AG08395 (cell line): ENCODE measurements around the gene NPSR1.
"Not testable (repeated sequence)": the region's sequence is repeated elsewhere in the genome, so short reads cannot be mapped to it uniquely, and the experiment has no call there.

ENCODE experiments used
- DNase-seq: peaks from one replicate; pipeline ENCODE4 v3.0.0; 2012; ENCODE audit warnings: mixed read lengths, low spot score

NPSR1 gene

DNA sequence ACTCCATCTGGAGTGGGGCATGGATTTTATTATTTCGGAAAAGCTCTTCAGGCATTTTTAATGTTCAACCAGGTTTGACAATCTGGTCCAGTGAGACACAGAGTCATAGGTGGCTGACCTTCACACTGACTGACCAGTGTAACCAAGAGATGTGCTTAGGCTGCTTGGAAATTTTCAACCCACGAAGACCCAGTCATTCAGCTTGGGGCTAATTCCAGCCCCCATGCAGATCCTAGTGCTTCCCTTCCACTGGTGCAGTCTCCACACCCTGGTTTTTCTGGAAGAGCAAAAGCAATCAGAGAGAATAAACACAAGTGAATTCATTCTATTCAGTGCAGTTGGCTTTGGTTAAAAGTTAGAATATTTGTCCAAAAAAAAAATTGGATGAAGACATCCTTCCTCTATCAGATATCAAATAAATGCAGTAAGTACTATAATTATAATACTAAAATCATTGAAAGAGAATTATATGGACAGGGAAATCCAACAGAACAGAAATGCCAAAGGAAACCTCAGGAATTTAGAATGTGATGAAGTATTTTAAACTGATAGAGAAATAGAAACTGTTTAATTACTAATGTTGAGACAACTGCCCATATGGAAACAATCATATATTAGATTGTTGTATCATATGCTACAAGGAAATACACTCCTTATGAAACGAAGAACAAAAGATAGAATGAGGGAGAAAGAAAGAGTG, 178.0 kb downstream of the NPSR1 start:
- DNase-seq, result no peak

DNA sequence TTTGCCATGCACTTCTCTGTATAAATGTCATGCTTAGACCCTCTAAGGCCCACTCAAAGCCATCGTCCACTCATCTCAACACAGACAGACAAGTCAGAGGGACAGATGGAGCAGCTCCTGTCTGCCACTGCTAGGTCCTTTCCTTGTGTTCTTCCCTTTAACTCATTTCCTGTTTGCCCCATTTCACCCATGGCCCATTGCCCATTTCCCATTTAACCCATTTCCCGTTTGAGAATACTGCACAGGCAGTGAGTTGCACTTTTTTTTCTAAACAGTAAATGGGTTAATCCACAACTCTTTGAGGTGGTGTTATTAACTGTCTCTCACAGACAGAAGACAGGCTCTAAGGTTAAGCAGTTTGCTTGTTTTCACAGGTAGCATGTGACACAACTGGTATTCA, 179.3 kb downstream of the NPSR1 start:
- no peak for DNase-seq

DNA sequence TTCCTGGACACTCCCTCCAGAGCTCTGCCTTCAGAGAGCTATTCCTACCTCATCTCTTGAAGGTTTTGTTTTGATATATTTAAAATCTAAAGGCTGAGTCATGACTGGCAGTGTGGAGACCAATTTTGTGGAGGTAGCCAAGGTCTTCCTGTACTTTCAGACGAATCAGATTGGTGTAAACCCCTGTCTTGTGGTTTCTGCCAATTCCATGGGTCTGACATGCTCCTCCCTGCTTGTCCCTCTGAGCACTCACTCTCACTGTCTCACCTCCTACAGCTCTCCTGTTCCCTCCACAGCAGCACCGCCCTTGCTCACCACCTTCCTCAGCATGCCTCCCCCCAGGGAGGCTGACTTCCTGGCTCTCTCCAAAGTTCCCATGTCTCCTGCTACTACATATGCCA, 179.8 kb downstream of the NPSR1 start:
- DNase-seq, result no peak

DNA sequence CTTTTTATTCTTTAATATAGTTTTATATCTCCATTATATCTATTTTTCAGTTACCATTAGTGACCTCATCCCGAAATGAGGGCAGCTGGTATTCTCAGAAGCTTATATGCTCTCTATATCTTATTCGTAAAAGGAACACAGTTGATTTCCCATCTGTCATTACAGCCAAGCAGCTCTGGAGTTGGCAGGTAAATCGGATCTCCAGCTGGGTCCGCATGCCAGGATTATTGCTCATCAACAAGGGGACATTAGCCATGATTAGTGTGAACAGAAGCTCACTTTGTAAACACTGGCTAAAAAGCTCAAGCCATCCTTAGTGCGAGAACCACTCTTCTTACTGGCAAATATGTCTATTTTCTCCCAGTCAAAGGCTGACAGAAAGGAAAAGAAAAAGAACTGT, 180.3 kb downstream of the NPSR1 start:
- no peak for DNase-seq

DNA sequence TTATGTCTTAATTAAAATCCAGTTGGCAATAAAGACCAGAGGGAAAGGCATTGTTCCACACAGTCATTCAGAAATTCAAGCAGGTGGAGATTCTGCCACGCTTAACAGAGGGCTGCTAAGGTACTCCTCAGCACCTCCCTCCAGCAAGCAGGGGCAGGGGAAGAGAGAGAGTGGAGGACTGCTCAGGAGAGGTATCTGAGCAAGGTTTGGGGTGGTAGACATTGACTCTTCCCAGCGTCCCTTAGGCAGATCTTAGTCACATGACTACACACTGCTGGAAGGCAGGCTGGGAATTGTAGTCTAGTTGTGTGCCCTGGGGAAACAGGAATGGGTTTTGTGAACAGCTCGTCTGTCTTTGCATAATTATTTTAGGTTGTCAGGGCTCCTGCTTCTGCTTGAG, 181.6 kb downstream of the NPSR1 start:
- no peak for DNase-seq

DNA sequence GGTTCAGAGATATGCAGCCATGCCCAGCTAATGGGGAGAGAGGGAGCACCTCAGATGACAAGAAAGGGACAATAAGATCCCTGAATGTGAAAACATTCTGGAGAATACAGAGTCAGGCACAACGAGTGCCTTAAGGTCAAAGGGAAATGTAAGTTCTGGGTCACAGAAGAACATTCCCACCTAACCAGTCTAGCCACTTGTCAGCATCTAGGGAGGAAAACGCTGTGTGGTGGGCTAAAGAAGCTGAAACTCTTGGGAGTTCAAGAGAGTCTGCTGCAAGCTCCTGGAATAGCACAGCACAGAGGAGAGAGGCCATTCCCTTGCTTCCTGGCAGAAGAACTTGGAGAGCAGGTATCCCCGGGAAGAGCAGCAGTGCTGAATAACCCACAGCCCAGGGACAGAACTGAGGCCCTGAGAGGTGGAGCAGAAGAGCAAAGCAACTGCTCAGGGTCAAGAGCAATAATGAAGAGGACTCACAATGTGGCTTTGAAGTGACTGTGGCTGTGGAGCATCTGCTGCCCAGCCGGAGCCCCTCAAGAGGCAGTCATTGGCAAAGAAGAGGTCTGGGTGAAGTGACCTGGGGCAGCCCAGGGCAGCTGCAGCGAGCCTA, 182.3 kb downstream of the NPSR1 start:
- DNase-seq, result no peak

DNA sequence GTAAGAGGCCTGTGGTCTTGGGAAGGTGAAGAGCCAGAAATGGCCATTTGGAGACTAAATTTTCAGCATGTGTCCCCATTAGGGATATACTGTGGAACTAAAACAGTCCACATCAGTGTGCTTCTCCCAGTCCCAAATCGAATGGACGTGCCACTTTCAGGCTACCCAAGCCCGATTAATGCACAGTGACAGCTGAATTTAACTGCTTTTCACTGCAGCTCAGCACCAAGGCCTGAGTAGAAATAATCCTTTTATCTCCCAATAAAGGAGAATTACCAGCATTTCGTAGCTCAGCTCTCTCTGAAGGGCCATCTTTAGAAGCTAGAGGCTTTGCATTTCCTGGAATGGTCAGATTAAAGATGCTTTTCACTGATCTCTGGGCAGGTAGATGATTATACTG, 183.3 kb downstream of the NPSR1 start:
- no peak for DNase-seq

DNA sequence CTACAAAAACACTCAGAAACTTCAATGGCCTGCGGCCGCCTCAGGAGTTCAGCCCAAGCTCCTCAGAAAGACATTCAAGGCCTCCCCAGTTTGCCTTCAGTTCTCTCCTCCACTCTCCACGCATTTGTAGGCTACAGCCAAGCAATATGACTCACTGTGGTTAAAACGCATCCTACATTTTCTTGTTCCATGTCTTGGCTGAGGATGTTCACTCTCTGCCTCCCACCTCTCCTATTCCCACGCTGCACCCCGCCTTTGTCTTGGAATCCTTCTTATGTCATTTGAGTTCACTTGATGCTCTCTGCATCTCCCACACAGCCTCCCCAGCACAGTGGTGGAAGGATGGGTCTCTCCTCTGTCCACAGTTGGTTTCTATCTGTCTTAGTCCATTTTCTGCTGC, 184.8 kb downstream of the NPSR1 start:
- DNase-seq, result no peak

DNA sequence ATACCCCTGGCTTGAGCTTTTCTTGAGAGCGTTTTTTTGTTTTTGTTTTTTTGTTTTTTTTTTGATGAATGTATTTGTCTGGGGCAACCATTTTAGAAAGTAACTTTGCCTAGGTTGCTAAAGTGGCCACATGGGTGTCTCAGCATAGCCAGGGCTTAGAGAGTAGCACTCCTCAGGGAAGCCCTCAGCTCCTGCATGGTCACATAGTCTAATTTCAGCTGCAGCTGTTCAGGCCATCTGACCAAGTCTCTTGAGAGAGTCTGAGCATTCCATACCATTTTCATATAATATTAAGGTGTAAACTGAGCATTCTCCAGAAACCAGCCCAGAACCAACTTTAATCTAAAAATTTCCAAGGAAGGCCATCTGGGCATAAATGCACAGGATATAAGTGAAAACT, 186.4 kb downstream of the NPSR1 start:
- no peak for DNase-seq

DNA sequence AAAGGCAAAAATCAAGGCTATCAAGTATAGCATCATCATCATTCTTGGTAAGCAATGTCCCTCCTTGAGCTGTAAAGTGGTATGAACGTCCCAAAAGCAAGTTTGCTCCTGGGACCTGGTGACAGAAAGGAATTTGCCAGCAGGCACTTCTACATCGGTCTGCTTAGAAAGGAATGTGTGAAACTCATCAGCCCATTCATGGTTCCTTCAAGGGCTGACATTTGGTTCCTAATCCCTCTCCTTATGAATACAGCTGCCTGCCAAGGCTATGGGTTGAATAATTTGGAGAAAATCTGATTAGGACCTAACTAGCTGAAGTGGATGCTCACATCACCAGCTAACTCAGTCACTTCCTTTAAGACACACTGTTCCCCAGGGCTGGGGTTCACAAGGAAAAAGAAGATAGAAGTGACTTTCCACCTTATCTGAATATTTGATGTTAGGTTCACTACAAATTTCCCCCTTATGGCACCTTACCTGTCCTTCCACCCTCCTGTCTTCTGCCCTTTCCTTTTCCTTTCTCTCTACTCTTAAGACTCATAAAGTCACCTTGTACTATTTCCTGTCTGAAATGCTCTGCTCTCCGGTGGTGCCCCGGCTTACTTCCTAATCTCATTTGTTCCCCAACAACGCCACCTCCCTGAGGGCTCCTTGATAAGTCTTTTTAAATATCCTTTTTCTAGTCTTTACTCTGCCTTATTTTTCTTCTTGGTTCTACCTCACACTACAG, 187.1 kb downstream of the NPSR1 start:
- DNase-seq, result no peak

DNA sequence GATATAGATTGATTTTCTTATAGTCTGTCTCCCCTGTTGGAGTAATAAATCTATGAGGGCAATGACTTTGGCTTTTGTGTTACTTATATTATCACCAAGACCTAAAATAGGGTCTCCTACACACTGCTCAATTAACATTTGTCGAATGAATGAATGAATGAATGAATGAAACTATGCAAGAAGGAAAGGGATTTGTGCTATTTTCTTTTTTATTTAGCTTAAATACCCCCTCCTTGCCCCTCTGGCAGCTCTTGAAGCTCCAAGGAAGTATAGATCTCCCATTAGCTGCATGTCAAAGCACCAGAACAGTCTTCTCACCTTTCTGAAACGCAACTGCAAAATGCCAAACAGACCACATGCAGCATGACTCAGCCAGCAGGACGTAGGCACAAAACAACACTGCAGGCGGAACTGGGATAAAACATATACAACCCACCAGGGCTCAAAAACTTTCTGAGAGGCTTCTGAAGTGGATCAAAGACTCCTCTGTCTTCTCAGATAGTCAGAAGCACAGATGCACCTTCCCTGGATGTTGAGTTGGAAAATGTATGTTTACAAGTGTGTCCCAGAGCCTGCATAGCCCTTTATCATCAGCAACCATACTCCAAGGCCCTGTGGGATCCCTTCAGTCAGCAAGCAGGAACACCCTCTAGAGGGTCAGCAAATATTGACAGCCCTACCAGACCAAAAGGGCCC, 187.8 kb downstream of the NPSR1 start:
- DNase-seq, result no peak

DNA sequence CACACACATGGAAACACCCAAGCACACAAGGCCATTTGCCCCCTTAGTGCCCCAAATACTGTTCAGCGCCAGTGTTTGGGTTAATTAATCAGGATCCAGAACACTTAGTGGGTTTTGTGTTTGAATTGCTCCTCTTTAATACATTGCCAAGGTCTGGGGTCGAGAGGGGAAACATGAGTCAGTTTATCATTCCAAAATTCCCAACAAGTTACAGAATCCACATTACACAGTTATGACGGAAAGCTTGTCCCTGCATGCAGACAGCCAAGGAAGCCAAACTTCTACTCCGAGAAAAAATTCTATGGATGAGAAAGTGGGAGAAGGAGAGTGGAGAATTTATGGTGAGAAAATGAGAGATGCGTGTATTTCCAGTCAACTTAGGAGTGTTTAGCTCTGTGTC, 189.0 kb downstream of the NPSR1 start:
- DNase-seq, result no peak

DNA sequence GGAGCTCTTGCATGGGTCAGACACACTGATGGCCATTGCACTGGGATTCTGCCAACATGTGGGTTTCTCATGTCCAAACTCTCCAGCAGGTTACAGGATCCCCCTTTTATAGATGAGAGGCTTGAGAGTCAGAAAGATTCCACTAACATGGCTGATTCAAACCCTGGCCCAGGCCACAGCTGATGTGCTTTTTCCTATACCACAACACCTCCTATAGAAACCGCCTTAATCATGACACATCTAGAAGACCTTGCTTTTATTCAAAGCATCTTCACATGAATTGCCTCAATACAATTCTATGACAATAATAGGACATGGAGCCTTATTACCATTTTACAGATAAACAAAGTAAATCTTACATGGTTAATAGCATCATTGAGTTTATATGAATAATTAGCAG, 190.7 kb downstream of the NPSR1 start:
- no peak for DNase-seq

DNA sequence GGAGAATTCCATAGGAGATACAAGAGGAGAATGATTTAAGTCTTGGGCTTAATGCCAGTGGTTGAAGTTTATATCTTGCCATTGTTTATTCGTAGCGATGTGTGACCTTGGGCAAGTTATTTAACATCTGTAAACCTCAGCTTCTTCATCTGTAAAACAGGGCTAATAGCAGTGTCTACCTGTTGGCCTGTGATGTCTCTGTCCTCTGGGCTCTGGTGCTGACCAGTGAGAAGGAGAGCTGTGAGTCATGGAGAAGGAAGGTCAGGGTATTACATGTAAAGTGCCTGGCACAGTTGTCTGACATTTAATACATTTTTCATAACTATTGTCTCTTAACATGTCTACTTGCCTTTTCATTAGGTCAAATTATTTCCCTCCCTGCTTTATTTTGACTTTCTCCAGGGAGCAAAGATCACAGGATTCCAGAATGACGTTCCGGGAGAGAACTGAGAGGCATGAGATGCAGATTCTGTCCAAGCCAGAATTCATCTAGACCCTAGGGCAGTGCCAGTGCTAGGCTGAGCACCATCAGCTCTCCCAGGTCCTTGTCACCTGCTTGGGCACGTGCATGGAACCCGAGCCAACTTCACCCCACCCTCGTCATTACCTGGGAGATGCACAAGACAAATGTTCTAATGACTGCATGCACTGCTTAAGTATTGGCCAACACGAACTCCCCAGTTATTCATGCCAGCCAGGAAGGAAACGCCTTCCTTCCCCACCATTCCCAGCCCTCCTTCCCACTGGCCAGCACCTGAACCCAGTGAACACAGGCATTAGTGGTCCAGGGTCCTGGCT, 191.3 kb downstream of the NPSR1 start:
- DNase-seq, result peak; percentile 15

DNA sequence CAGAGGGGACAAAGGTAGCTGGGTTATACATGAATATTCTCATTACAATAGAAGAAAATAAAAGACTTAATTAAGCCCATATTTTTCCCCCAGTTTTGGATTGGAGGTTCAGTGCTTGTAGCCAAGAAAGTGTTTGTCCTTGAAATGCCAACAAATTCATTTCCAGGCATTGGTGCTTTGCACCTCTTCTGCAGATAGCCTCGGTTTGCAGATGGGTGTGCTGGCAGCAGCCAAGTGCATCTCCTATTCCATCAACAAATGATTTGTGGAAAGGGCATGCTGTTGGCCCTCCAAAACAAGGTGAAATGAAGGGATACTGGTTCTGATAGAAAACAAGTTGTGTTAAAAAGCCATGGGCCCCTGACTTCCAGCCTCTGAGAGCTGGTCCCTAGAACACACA, 192.0 kb downstream of the NPSR1 start:
- DNase-seq, result no peak

DNA sequence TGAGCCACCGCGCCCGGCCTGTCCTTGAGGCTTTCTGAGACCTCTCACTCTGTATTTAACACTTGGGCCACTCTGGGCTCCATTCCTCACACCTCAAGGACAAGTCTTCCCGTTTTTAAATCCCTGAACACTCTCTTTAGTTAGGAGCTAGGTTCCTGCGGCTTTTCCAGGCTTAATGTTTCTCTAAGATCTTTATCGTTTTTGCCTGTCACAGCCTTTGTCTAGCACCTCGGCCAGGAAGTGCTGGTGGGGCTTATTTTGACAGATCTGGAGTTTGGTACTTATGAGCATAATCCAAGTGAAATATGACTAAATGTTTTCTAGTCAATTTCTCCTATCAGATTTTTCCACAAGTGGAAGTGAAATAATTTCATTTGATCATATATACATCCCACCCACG, 192.7 kb downstream of the NPSR1 start:
- no peak for DNase-seq

DNA sequence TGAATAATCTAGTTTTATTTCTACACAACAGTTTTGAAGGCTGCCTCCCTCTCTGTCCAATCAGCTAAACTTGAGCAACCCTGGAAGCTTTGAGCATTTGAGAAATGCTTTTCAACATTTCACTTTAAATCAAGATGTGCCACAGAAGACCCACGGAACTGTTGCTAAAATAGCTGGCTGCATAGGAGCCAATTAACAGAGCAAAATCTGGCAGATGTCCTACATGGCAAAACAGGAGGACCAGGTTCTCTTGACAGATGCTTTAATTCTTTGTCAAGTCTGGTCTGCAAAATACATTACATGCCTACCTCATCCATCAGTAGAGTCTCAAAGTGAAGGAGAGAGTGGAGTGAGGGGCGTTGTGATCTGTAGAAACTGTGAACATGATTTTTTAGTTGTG, 193.4 kb downstream of the NPSR1 start:
- no peak for DNase-seq

DNA sequence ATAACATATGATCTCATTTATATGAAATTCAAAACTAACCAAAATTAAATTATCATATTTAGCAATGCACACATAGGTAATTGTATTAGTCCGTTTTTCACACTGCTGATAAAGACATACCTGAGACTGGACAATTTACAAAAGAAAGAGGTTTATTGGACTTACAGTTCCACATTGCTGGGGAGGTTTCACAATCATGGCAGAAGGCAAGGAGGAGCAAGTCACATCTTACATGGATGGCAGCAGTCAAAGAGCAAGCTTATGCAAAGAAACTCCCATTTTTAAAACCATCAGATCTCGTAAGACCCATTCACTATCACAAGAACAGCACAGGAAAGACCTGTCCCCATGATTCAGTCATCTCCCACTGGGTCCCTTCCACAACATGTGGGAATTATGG, 200.4 kb downstream of the NPSR1 start:
- not testable (repeated sequence) for DNase-seq

DNA sequence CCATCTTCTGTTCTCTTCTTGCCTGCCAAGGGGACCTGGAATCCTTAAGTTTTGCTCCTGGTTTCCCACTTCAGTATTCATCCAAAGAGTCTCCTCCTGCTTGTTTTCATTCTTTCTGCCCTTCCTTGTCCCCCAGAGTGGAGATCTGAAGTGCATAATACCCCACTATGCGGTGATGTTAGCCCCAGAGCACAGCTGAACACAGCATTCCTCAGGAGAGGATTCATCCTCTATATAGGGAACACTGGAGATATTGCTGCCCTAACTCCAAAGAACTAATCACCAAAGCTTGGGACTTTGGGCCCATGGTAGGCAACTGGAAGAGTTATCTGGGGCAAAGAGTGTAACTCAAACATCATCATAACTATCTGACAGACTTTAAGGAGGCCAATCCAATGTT, 201.3 kb downstream of the NPSR1 start:
- not testable (repeated sequence) for DNase-seq

DNA sequence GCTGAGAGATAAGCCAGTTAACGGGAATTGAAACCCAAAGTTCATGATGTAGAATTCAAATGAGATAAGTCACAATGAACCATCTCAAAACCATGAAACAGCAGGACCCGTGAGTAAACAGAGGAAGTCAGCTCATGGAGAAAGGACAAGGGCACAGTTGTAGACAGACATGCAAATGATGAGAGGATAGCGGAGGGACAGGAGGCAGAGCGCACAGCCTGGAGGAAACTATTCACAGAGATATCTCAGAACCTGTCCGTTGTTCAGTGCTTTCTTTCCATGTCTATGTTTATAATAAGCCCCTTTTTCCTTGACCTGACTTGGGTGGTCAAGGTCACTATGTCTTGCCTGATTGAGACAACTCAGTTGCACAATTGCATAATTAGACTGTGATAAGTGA, 208.2 kb downstream of the NPSR1 start:
- not testable (repeated sequence) for DNase-seq

DNA sequence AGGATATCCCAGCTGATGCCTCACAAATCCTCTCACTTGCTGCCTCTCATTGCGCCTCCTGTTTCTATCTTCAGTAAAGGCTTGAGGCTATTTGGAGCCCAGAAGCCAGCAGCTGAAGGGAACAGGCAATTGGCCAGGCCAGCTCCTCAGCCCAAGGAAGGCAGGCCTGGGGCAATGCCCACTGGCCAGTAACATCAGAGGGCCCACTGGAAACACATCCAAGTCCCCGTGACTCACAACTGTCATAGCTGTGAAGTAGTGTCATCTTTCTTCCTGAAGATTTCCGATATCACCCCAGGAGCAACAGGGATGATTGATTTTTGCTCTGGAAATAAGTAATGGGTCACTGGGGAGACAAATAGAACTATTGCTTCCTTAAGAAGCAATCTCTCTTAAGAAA, 209.3 kb downstream of the NPSR1 start:
- not testable (repeated sequence) for DNase-seq

DNA sequence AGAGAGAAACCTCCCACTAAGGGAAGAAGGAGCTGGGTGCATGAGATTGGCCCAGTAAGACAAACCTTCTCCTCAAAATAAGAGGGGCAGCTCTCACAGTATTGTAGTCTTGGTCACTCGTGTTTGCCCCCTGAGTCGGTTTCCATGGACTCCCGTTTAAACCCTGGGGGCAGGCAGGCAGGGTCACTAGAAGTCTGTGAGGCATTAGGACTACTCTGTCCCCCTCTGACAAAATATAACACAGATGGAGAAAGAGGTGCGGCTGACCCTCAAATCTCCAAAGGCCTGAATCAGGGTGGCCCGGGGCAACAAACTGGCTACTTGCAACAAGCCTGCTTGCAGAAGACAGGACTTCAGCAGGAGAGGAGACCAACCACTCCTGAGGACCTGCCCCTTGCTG, 210.6 kb downstream of the NPSR1 start:
- DNase-seq, result not testable (repeated sequence)
